ENCODE data around the gene PAX7. TPM values are rescaled to one million over a fixed set of nuclear protein-coding genes. Genes with fewer than 3 reads are reported as not detected.
"Not testable (repeated sequence)": the region's sequence is repeated elsewhere in the genome, so short reads cannot be mapped to it uniquely, and the experiment has no call there.

Gene PAX7
- total and polyA plus RNA-seq, 4 donors: 0.03 TPM; not detected in 3

DNA sequence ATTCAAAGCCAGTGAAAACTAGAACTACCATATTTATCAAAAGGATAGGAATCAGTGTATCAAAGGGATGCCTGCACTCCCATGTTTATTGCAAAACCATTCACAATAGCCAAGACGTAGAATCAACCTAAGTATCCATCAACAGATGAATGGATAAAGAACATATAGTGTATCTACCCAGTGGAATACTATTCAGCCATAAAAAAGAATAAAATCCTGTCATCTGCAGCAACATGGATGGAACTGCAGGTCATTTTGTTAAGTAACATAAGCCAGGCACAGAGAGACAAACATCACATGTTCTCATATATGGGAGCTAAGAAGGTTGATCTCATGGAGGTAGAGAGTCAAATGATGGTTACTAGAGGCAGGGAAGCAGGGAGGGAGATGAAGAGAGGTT lies 110.0 kb downstream of the PAX7 start:
- H3K4me3 ChIP-seq: no peak overlapping the region
- no peaks in the 10 kb centered on the region for H3K36me3 ChIP-seq (ENCODE audit: control insufficient read depth in 4 of 4, insufficient read depth in 4 of 4, low read length in 4 of 4)
- WGBS, 2 donors: 81 to 82% methylated on average over 1 of the region's 1 CpG
- H3K27ac ChIP-seq (ENCODE audit: low read depth in 1 of 2, low read length in 1 of 2): no peak overlapping the region
- peaks cover 0 to 22% (median 11%) of the 10 kb centered on the region in 3 donors for H3K27me3 ChIP-seq (ENCODE audit: control insufficient read depth in 3 of 3, insufficient read depth in 3 of 3, low read length in 2 of 3)
- DNase-seq (no peak), ATAC-seq (ENCODE audit: insufficient read depth, low FRiP score) (no peak)
- no peak overlapping the region for H3K9ac ChIP-seq (ENCODE audit: insufficient read depth in 1 of 2, low read length in 2 of 2)
- H3K4me1 ChIP-seq (ENCODE audit: control insufficient read depth in 5 of 5, insufficient read depth in 5 of 5, low read length in 5 of 5): no peaks in the 10 kb centered on the region
- H3K9me3 ChIP-seq (ENCODE audit: control insufficient read depth in 4 of 4, insufficient read depth in 3 of 4, low read length in 3 of 4): peaks cover 0 to 2% (median 0%) of the 10 kb centered on the region in 4 donors
- TF ChIP-seq, protein P1, sequence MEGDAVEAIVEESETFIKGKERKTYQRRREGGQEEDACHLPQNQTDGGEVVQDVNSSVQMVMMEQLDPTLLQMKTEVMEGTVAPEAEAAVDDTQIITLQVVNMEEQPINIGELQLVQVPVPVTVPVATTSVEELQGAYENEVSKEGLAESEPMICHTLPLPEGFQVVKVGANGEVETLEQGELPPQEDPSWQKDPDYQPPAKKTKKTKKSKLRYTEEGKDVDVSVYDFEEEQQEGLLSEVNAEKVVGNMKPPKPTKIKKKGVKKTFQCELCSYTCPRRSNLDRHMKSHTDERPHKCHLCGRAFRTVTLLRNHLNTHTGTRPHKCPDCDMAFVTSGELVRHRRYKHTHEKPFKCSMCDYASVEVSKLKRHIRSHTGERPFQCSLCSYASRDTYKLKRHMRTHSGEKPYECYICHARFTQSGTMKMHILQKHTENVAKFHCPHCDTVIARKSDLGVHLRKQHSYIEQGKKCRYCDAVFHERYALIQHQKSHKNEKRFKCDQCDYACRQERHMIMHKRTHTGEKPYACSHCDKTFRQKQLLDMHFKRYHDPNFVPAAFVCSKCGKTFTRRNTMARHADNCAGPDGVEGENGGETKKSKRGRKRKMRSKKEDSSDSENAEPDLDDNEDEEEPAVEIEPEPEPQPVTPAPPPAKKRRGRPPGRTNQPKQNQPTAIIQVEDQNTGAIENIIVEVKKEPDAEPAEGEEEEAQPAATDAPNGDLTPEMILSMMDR (IDR thresholded peaks at IDR 0.05; ENCODE audit: control extremely low read depth, extremely low read depth): no peak

- ATAC-seq (ENCODE audit: insufficient read depth, low FRiP score) (no peak), DNase-seq (no peak)
- no peak overlapping the region for H3K4me3 ChIP-seq
- H3K36me3 ChIP-seq (ENCODE audit: control insufficient read depth in 4 of 4, insufficient read depth in 4 of 4, low read length in 4 of 4): no peaks in the 10 kb centered on the region
- peaks cover 3 to 17% (median 11%) of the 10 kb centered on the region in 3 donors for H3K27me3 ChIP-seq (ENCODE audit: control insufficient read depth in 3 of 3, insufficient read depth in 3 of 3, low read length in 2 of 3)
- TF ChIP-seq, protein P1 (IDR thresholded peaks at IDR 0.05; ENCODE audit: control extremely low read depth, extremely low read depth): no peak
- no peak overlapping the region for H3K9ac ChIP-seq (ENCODE audit: insufficient read depth in 1 of 2, low read length in 2 of 2)
- 27 to 30% methylated on average over 7 of the region's 7 CpGs for WGBS, 2 donors
- H3K4me1 ChIP-seq (ENCODE audit: control insufficient read depth in 5 of 5, insufficient read depth in 5 of 5, low read length in 5 of 5): no peaks in the 10 kb centered on the region
- peaks cover 0 to 2% (median 0%) of the 10 kb centered on the region in 4 donors for H3K9me3 ChIP-seq (ENCODE audit: control insufficient read depth in 4 of 4, insufficient read depth in 3 of 4, low read length in 3 of 4)
- no peak overlapping the region for H3K27ac ChIP-seq (ENCODE audit: low read depth in 1 of 2, low read length in 1 of 2)
Measured at GRCh38 chr1:18743233-18743632, 112.6 kb downstream of the PAX7 start.

- H3K27me3 ChIP-seq (ENCODE audit: control insufficient read depth in 3 of 3, insufficient read depth in 3 of 3, low read length in 2 of 3): peaks cover 2 to 15% (median 4%) of the 10 kb centered on the region in 3 donors
- not testable (repeated sequence) for H3K27ac ChIP-seq (ENCODE audit: low read depth in 1 of 2, low read length in 1 of 2); H3K9me3 ChIP-seq (ENCODE audit: control insufficient read depth in 4 of 4, insufficient read depth in 3 of 4, low read length in 3 of 4); H3K9ac ChIP-seq (ENCODE audit: insufficient read depth in 1 of 2, low read length in 2 of 2); DNase-seq; H3K36me3 ChIP-seq (ENCODE audit: control insufficient read depth in 4 of 4, insufficient read depth in 4 of 4, low read length in 4 of 4); ATAC-seq (ENCODE audit: insufficient read depth, low FRiP score); H3K4me3 ChIP-seq; H3K4me1 ChIP-seq (ENCODE audit: control insufficient read depth in 5 of 5, insufficient read depth in 5 of 5, low read length in 5 of 5)
- WGBS, 2 donors: 86 to 92% methylated on average over 1 of the region's 1 CpG
Measured at GRCh38 chr1:18744381-18744780, 113.7 kb downstream of the PAX7 start.

GRCh38 chr1:18746981-18747380 lies 116.3 kb downstream of the PAX7 start:
- no peak overlapping the region for H3K4me3 ChIP-seq
- TF ChIP-seq, protein P1 (IDR thresholded peaks at IDR 0.05; ENCODE audit: control extremely low read depth, extremely low read depth): no peak
- H3K4me1 ChIP-seq (ENCODE audit: control insufficient read depth in 5 of 5, insufficient read depth in 5 of 5, low read length in 5 of 5): no peaks in the 10 kb centered on the region
- no peaks in the 10 kb centered on the region for H3K36me3 ChIP-seq (ENCODE audit: control insufficient read depth in 4 of 4, insufficient read depth in 4 of 4, low read length in 4 of 4)
- H3K27me3 ChIP-seq (ENCODE audit: control insufficient read depth in 3 of 3, insufficient read depth in 3 of 3, low read length in 2 of 3): peaks cover 0 to 11% (median 7%) of the 10 kb centered on the region in 3 donors
- DNase-seq (no peak), ATAC-seq (ENCODE audit: insufficient read depth, low FRiP score) (no peak)
- H3K9ac ChIP-seq (ENCODE audit: insufficient read depth in 1 of 2, low read length in 2 of 2): no peak overlapping the region
- 77 to 80% methylated on average over 5 of the region's 5 CpGs for WGBS, 2 donors
- H3K9me3 ChIP-seq (ENCODE audit: control insufficient read depth in 4 of 4, insufficient read depth in 3 of 4, low read length in 3 of 4): peaks cover 0 to 10% (median 0%) of the 10 kb centered on the region in 4 donors
- no peak overlapping the region for H3K27ac ChIP-seq (ENCODE audit: low read depth in 1 of 2, low read length in 1 of 2)
